SK-N-MC (cell line): Measurements from ENCODE around the gene NR2C2.

Source experiments
- EZH2 ChIP-seq: fragments of 200-600 bp; sonication (generic); IDR thresholded peaks from one replicate; pipeline ENCODE4 v1.6.1; 2017; ENCODE audit warnings: antibody characterized with exemption
- FOXP2 ChIP-seq: optimal IDR thresholded peaks from 2 replicates; pipeline ENCODE3; 2011; ENCODE audit warnings: mild to moderate bottlenecking, moderate library complexity; ENCODE audit not compliant: insufficient read depth; ENCODE audit errors: extremely low read length, control extremely low read depth
- POLR2AphosphoS5 ChIP-seq: IDR thresholded peaks from 2 replicates; pipeline ENCODE4 v1.6.1; 2012; ENCODE audit warnings: mild to moderate bottlenecking, low read depth, low read length, borderline replicate concordance

- no peak for TF ChIP-seq POLR2AphosphoS5
- no peak for TF ChIP-seq EZH2
- TF ChIP-seq FOXP2, result no peak
Measured at GRCh38 chr3:14926592-14926991, 20.8 kb upstream of the NR2C2 start.
